K562 (cell line): ENCODE measurements around the gene SRF. TPM values are rescaled to one million over a fixed set of nuclear protein-coding genes. Genes with fewer than 3 reads are reported as not detected.

ENCODE experiments used
- ATAC-seq: fragments of 200-7000 bp; cut with Tn5 transposase; 3 replicates; pipeline ENCODE4 v1.9.1; 2020; ENCODE audit warnings: moderate library complexity
- BruUV-seq: library from RNA; stranded (reverse); fragments of 400-500 nt; replicated peaks from 2 replicates; lab custom pipeline; 2021; lab: Mats Ljungman, UMichigan
- CTCF ChIA-PET: fragments of 300-600 bp; formaldehyde crosslinking; extraction: SDS; loops from one replicate; lab custom pipeline; 2021; ENCODE audit warnings: low intra/inter-chr PET ratio; lab: Yijun Ruan, JAX
- POLR2A ChIA-PET: fragments of 300-600, 350-650 bp; sonication (Branson Sonifier 250); formaldehyde crosslinking; extraction: SDS; loops from one replicate; lab custom pipeline; 2021; ENCODE audit warnings: antibody characterized with exemption, inconsistent platforms; lab: Yijun Ruan, JAX
- DNase-seq, 4 experiments: peaks; one replicate each; pipeline versions ENCODE4 v3.0.0 to v3.0.0-alpha.2; 2011 to 2018; ENCODE audit warnings: low spot score in 3 of 4, mixed read lengths in 3 of 4; ENCODE audit errors: extremely low read depth in 1 of 4
- FAIRE-seq: peaks from 2 replicates; lab custom pipeline; 2011; peaks lifted over from hg19 to GRCh38; lab: Jason Lieb, UNC
- H2AFZ ChIP-seq: 2 replicates; pipeline ENCODE4 v1.6.0; 2011; ENCODE audit warnings: low read depth, low read length, control low read depth, inconsistent platforms
- H3K27ac ChIP-seq: fragments of 200-600 bp; 3 replicates; pipeline ENCODE4 v1.8.0; 2011; ENCODE audit warnings: low read depth, mild to moderate bottlenecking, control low read depth, inconsistent platforms, low read length, moderate library complexity, mixed read lengths; ENCODE audit errors: extremely low read depth
- H3K27me3 ChIP-seq, 2 experiments: fragments of 300-600 bp in 1 of 2; 2 replicates in 1 of 2; 3 replicates in 1 of 2; pipeline versions ENCODE4 v1.6.0 to v1.8.0; 2011; ENCODE audit warnings: inconsistent platforms in 2 of 2, low read length in 2 of 2, mild to moderate bottlenecking in 1 of 2, mixed read lengths in 1 of 2, moderate library complexity in 1 of 2; ENCODE audit not compliant: control insufficient read depth in 2 of 2, insufficient read depth in 2 of 2
- H3K36me3 ChIP-seq: fragments of 300-600 bp; 3 replicates; pipeline ENCODE4 v1.8.0; 2011; ENCODE audit warnings: mild to moderate bottlenecking, low read length, inconsistent platforms; ENCODE audit not compliant: control insufficient read depth, insufficient read depth
- H3K4me1 ChIP-seq, 2 experiments: fragments of 200-600 bp in 1 of 2; replicated peaks in 1 of 2; 2 replicates in 1 of 2; 3 replicates in 1 of 2; pipeline versions ENCODE4 v1.5.1 to v1.8.0; 2011; ENCODE audit warnings: inconsistent platforms in 2 of 2, low read length in 2 of 2, mild to moderate bottlenecking in 1 of 2, mixed read lengths in 1 of 2, moderate library complexity in 1 of 2; ENCODE audit not compliant: control insufficient read depth in 2 of 2, insufficient read depth in 2 of 2
- H3K4me2 ChIP-seq: 2 replicates; pipeline ENCODE4 v1.6.1; 2011; ENCODE audit warnings: low read length, control low read depth, inconsistent platforms, mixed read lengths; ENCODE audit not compliant: insufficient read depth
- H3K4me3 ChIP-seq: fragments of 200-600 bp; sonication (generic), shearing (Covaris generic); 2 replicates; pipeline ENCODE4 v1.5.1; 2016; ENCODE audit warnings: control low read depth, inconsistent platforms
- H3K79me2 ChIP-seq: fragments of 200-600 bp; 3 replicates; pipeline ENCODE4 v1.8.0; 2011; ENCODE audit warnings: low read length, inconsistent platforms; ENCODE audit not compliant: control insufficient read depth, insufficient read depth
- H3K9ac ChIP-seq, 2 experiments: 2 replicates each; pipeline versions ENCODE4 v1.6.0 to v1.6.1; 2011; ENCODE audit warnings: low read depth in 2 of 2, low read length in 2 of 2, control low read depth in 1 of 2, inconsistent platforms in 1 of 2, mild to moderate bottlenecking in 1 of 2, mixed read lengths in 1 of 2; ENCODE audit not compliant: insufficient read depth in 1 of 2
- H3K9me1 ChIP-seq: one replicate; pipeline ENCODE4 v1.6.0; 2011; ENCODE audit warnings: inconsistent platforms, mild to moderate bottlenecking, low read length, moderate library complexity; ENCODE audit not compliant: control insufficient read depth, insufficient read depth
- H3K9me3 ChIP-seq: replicated peaks from 2 replicates; pipeline ENCODE4 v1.5.1; 2011; ENCODE audit warnings: low read depth, low read length, inconsistent platforms; ENCODE audit not compliant: control insufficient read depth, insufficient read depth
- H4K20me1 ChIP-seq: replicated peaks from 2 replicates; pipeline ENCODE4 v1.6.1; 2011; ENCODE audit warnings: low read length, inconsistent platforms, mixed read lengths; ENCODE audit not compliant: control insufficient read depth, insufficient read depth
- DPF2 ChIP-seq: fragments of 450-650 bp; IDR thresholded peaks from 2 replicates; pipeline ENCODE4 v1.6.1; 2016
- MTA1 ChIP-seq: fragments of 450-650 bp; IDR thresholded peaks from 2 replicates; pipeline ENCODE4 v1.6.1; 2017; ENCODE audit warnings: borderline replicate concordance
- POLR2G ChIP-seq: fragments of 200-400 bp; formaldehyde crosslinking; IDR thresholded peaks from 2 replicates; pipeline ENCODE4 v1.6.1; 2017; ENCODE audit warnings: low read depth, mild to moderate bottlenecking, antibody characterized with exemption, low read length, moderate library complexity
- ZBTB40 ChIP-seq, 2 experiments: fragments of 450-650 bp in 1 of 2; sonication (generic) in 1 of 2; formaldehyde crosslinking in 1 of 2; IDR thresholded peaks; 2 replicates each; pipeline versions ENCODE4 v1.7.1 to v1.9.0; 2016 to 2022; ENCODE audit warnings: inconsistent platforms in 1 of 2, mild to moderate bottlenecking in 1 of 2, missing genetic modification reagents in 1 of 2
- ZHX1 ChIP-seq: fragments of 150-350 bp; conservative IDR thresholded peaks from 2 replicates; pipeline ENCODE4 v1.6.1; 2014; ENCODE audit warnings: low read length
- ZNF277 ChIP-seq: fragments of 250-450 bp; sonication (Bioruptor Pico); IDR thresholded peaks from 2 replicates; pipeline ENCODE4 v1.8.0; 2022; ENCODE audit warnings: inconsistent platforms, mild to moderate bottlenecking, moderate library complexity, borderline replicate concordance
- WGBS: fragments of 100-300 bp; shearing (Covaris generic); methylation state at CpG from one replicate; pipeline ENCODE4 v1.1.6; 2016; ENCODE audit warnings: low coverage, mixed read lengths; ENCODE audit not compliant: insufficient coverage; ENCODE audit errors: missing lambda C conversion rate; 5-methylcytosine and 5-hydroxymethylcytosine counted together
- in situ Hi-C: fragments of 300-500 bp; cut with MboI; formaldehyde crosslinking; loops from 4 replicates; pipeline ENCODE4 v1.15.0; 2018; ENCODE audit warnings: inconsistent platforms, mixed read lengths
- intact Hi-C: fragments of 100-400 bp; cut with micrococcal nuclease; formaldehyde crosslinking; loops from 2 replicates; pipeline ENCODE4 v1.14.2; 2022
- polyA plus RNA-seq, 8 experiments: library from polyadenylated mRNA; depleted of rRNA in 4 of 8; stranded (reverse) in 5 of 8; unstranded in 3 of 8; fragments of >200 nt; fragmentation: Nextera tagmentation in 2 of 8; fragmentation: Illumina TruSeq in 1 of 8; extraction: Ambion mirVana in 2 of 8; extraction: Trizol in 1 of 8; gene quantifications; 2 replicates each; pipeline versions ENCODE4 v1.2.1 to v1.2.3, GENCODE V29; 2011 to 2014; ENCODE audit warnings: inconsistent platforms in 1 of 8, missing spikeins in 1 of 8
- total RNA-seq, 7 experiments: library from RNA; depleted of rRNA in 6 of 7; stranded (reverse); fragments of >200 nt in 6 of 7; fragmentation: Illumina TruSeq in 2 of 7; extraction: Trizol in 2 of 7; gene quantifications; 2 replicates each; pipeline versions ENCODE4 v1.2.1 to v1.2.3, GENCODE V29; 2011 to 2021; ENCODE audit warnings: low replicate concordance in 1 of 7

SRF gene
- total and polyA plus RNA-seq, 9 of the 15 experiments (the other 6 are each of a cell fraction or from before 2014, with no cell fraction given), result 2.5 to 37.0 (median 24.6) TPM

GRCh38 chr6:43181942-43182860 is 11.1 kb downstream of the SRF start, which contains the start of gene CUL9:
CUL9 (plus strand) TSS chr6:43182196; CDS start chr6:43184311, 2,115 bp downstream.
- WGBS, result under 1% methylated on average over 46 of the region's 51 CpGs
- no TSS peak for BruUV-seq
- H3K9ac ChIP-seq, result peak within 1 kb of the TSS; percentile 77 to 91
- no peaks in the 10 kb centered on the region for H3K9me1 ChIP-seq
- H2AFZ ChIP-seq, result peak within 1 kb of the TSS; percentile 89
- peaks cover 24% of the 10 kb centered on the region; the same call in 2 of the 3 replicates for H3K79me2 ChIP-seq
- H3K27ac ChIP-seq, result peak within 1 kb of the TSS; percentile 85
- ChIA-PET CTCF (no interaction called here), POLR2A (interaction anchor here (0.6 to 4.0 kb wide), 20 partner anchors 9 to 1192 kb away, joined by 3 to 40 read pairs (median 3); partner anchors contain the start of genes CNPY3, DNPH1 and SRF)
- H4K20me1 ChIP-seq, result no peaks in the 10 kb centered on the region
- peaks cover 62% of the 10 kb centered on the region; the same call in 2 of the 3 replicates for H3K36me3 ChIP-seq
- in situ Hi-C loops, result no loop called here
- intact Hi-C loops, result no loop called here
- H3K4me3 ChIP-seq, result peak within 1 kb of the TSS; percentile 68
- no peaks in the 10 kb centered on the region for H3K27me3 ChIP-seq
- ATAC-seq, result peak; percentile 93
- peak within 1 kb of the TSS; percentile 99 for H3K4me2 ChIP-seq
- DNase-seq, result peak; percentile 93 to 94 (median 94)
- peaks cover 37 to 51% of the 10 kb centered on the region in 2 experiments for H3K4me1 ChIP-seq
- no peaks in the 10 kb centered on the region for H3K9me3 ChIP-seq
- peak; percentile 85 for FAIRE-seq
- TF ChIP-seq MTA1 (peak; percentile 42; the same call in 1 of the 2 replicates), ZNF277 (no peak), DPF2 (no peak; the same call in none of the 2 replicates), ZBTB40 (IDR thresholded peaks at IDR 0.05) (peak; percentile 78), ZBTB40 (CRISPR knock-in tag; IDR thresholded peaks at IDR 0.05) (no peak), ZHX1 (no peak), POLR2G (peak; percentile 97)
